ENCODE results near the gene PCNA. TPM values are rescaled to one million over a fixed set of nuclear protein-coding genes. Genes with fewer than 3 reads are reported as not detected.
A peak's percentile ranks its signal among the peaks of the same experiment; 100 is the strongest.

PCNA gene
- total and polyA plus RNA-seq, 2 donors (not counting 1 experiment from before 2014, with no cell fraction given): 75.6 to 144 TPM

GRCh38 chr20:5164645-5165625 is 45.2 kb upstream of the PCNA start:
- Histone ChIP-seq H3K27me3 (ENCODE audit: control insufficient read depth, insufficient read depth, low read length) (no peaks in the 10 kb centered on the region), H3K4me3 (replicated peaks in 1 of 4; ENCODE audit: control extremely low read depth in 1 of 4, insufficient read depth in 1 of 4, low read depth in 3 of 4, low read length in 4 of 4) (no peak overlapping the region), H3K36me3 (ENCODE audit: control insufficient read depth, insufficient read depth, low read length) (no peaks in the 10 kb centered on the region), H3K9me3 (ENCODE audit: control insufficient read depth, insufficient read depth, low read depth, low read length) (no peaks in the 10 kb centered on the region), H3K27ac (ENCODE audit: insufficient read depth, low read length) (no peak overlapping the region), H3K79me2 (ENCODE audit: control insufficient read depth, insufficient read depth, low read length) (peaks cover 12% of the 10 kb centered on the region), H3K4me2 (ENCODE audit: extremely low read depth, insufficient read depth, low read length) (no peak overlapping the region), H3K4me1 (ENCODE audit: control insufficient read depth, extremely low read depth, insufficient read depth, low read length) (peaks cover 6% of the 10 kb centered on the region), H4K20me1 (ENCODE audit: control insufficient read depth, extremely low read depth, insufficient read depth, low read length) (no peaks in the 10 kb centered on the region), H2AFZ (ENCODE audit: low read length) (no peak overlapping the region), H3K9ac (ENCODE audit: insufficient read depth, low read length) (no peak overlapping the region)
- no peak for DNase-seq (ENCODE audit: low read depth in 2 of 2)
- TF ChIP-seq CTCF (conservative IDR thresholded peaks at IDR 0.05 in 1 of 2, IDR thresholded peaks at IDR 0.05 in 1 of 2; ENCODE audit: low read depth in 1 of 2, low read length in 2 of 2): no peak
- no peak for TF ChIP-seq EZH2 (IDR thresholded peaks at IDR 0.05; ENCODE audit: low read length, missing control alignments)

- Histone ChIP-seq H3K4me1 (ENCODE audit: control insufficient read depth, extremely low read depth, insufficient read depth, low read length) (peaks cover 8% of the 10 kb centered on the region), H3K4me2 (ENCODE audit: extremely low read depth, insufficient read depth, low read length) (no peak overlapping the region), H3K36me3 (ENCODE audit: control insufficient read depth, insufficient read depth, low read length) (no peaks in the 10 kb centered on the region), H3K79me2 (ENCODE audit: control insufficient read depth, insufficient read depth, low read length) (peaks cover 21% of the 10 kb centered on the region), H3K4me3 (replicated peaks in 1 of 4; ENCODE audit: control extremely low read depth in 1 of 4, insufficient read depth in 1 of 4, low read depth in 3 of 4, low read length in 4 of 4) (no peak overlapping the region), H2AFZ (ENCODE audit: low read length) (no peak overlapping the region), H3K27me3 (ENCODE audit: control insufficient read depth, insufficient read depth, low read length) (no peaks in the 10 kb centered on the region), H3K27ac (ENCODE audit: insufficient read depth, low read length) (no peak overlapping the region), H3K9ac (ENCODE audit: insufficient read depth, low read length) (no peak overlapping the region), H3K9me3 (ENCODE audit: control insufficient read depth, insufficient read depth, low read depth, low read length) (no peaks in the 10 kb centered on the region), H4K20me1 (ENCODE audit: control insufficient read depth, extremely low read depth, insufficient read depth, low read length) (no peaks in the 10 kb centered on the region)
- TF ChIP-seq CTCF (conservative IDR thresholded peaks at IDR 0.05 in 1 of 2, IDR thresholded peaks at IDR 0.05 in 1 of 2; ENCODE audit: low read depth in 1 of 2, low read length in 2 of 2) (no peak), EZH2 (IDR thresholded peaks at IDR 0.05; ENCODE audit: low read length, missing control alignments) (no peak)
- DNase-seq (ENCODE audit: low read depth in 2 of 2): no peak
Measured at GRCh38 chr20:5161536-5162164, 41.9 kb upstream of the PCNA start.

GRCh38 chr20:5160882-5161281 is 41.1 kb upstream of the PCNA start:
- Histone ChIP-seq H3K27me3 (ENCODE audit: control insufficient read depth, insufficient read depth, low read length) (no peaks in the 10 kb centered on the region), H2AFZ (ENCODE audit: low read length) (no peak overlapping the region), H3K4me2 (ENCODE audit: extremely low read depth, insufficient read depth, low read length) (no peak overlapping the region), H3K27ac (ENCODE audit: insufficient read depth, low read length) (no peak overlapping the region), H3K9me3 (ENCODE audit: control insufficient read depth, insufficient read depth, low read depth, low read length) (no peaks in the 10 kb centered on the region), H3K36me3 (ENCODE audit: control insufficient read depth, insufficient read depth, low read length) (no peaks in the 10 kb centered on the region), H3K4me1 (ENCODE audit: control insufficient read depth, extremely low read depth, insufficient read depth, low read length) (peaks cover 14% of the 10 kb centered on the region), H3K4me3 (replicated peaks in 1 of 4; ENCODE audit: control extremely low read depth in 1 of 4, insufficient read depth in 1 of 4, low read depth in 3 of 4, low read length in 4 of 4) (no peak overlapping the region), H3K9ac (ENCODE audit: insufficient read depth, low read length) (no peak overlapping the region), H3K79me2 (ENCODE audit: control insufficient read depth, insufficient read depth, low read length) (peaks cover 26% of the 10 kb centered on the region), H4K20me1 (ENCODE audit: control insufficient read depth, extremely low read depth, insufficient read depth, low read length) (no peaks in the 10 kb centered on the region)
- DNase-seq (ENCODE audit: low read depth in 2 of 2): peak in 1 of 2 donors; percentile 45
- TF ChIP-seq CTCF (conservative IDR thresholded peaks at IDR 0.05 in 1 of 2, IDR thresholded peaks at IDR 0.05 in 1 of 2; ENCODE audit: low read depth in 1 of 2, low read length in 2 of 2): no peak
- TF ChIP-seq EZH2 (IDR thresholded peaks at IDR 0.05; ENCODE audit: low read length, missing control alignments): no peak
